PC-3 (cell line): ENCODE measurements around the gene OPN1MW3. TPM values are rescaled to one million over a fixed set of nuclear protein-coding genes. Genes with fewer than 3 reads are reported as not detected.

ENCODE experiments used
- ATAC-seq: fragments of 200-7000 bp; cut with Tn5 transposase; 2 replicates; pipeline ENCODE4 v1.9.1; 2020; ENCODE audit warnings: mild to moderate bottlenecking, moderate library complexity
- BruUV-seq: library from RNA; stranded (reverse); fragments of 400-500 nt; replicated peaks from 2 replicates; lab custom pipeline; 2021; lab: Mats Ljungman, UMichigan
- CTCF ChIA-PET: fragments of 300-600 bp; sonication (Branson Sonifier 250); formaldehyde crosslinking; loops from one replicate; lab custom pipeline; 2022; ENCODE audit warnings: antibody characterized with exemption; lab: Charles Lee
- POLR2A ChIA-PET: fragments of 300-600 bp; sonication (Branson Sonifier 250); formaldehyde crosslinking; loops from one replicate; lab custom pipeline; 2022; ENCODE audit warnings: antibody characterized with exemption; ENCODE audit not compliant: unreplicated experiment; lab: Charles Lee
- DNase-seq: peaks from one replicate; pipeline ENCODE4 v3.0.0-alpha.2; 2015
- H2AFZ ChIP-seq: fragments of 300-600 bp; sonication (generic); 2 replicates; pipeline ENCODE4 v1.6.0; 2016; ENCODE audit warnings: antibody characterized with exemption, low read length
- H3F3A ChIP-seq: fragments of 300-600 bp; sonication (generic); one replicate; pipeline ENCODE4 v1.6.0; 2017; ENCODE audit warnings: antibody characterized with exemption, low read length, control low read depth, mild to moderate bottlenecking; ENCODE audit not compliant: unreplicated experiment
- H3K27ac ChIP-seq: fragments of 300-600 bp; sonication (generic); 2 replicates; pipeline ENCODE4 v1.5.1; 2016; ENCODE audit warnings: mild to moderate bottlenecking, low read length
- H3K27me3 ChIP-seq: fragments of 300-600 bp; sonication (generic); 2 replicates; pipeline ENCODE4 v1.6.1; 2016; ENCODE audit warnings: low read length, mixed read lengths
- H3K36me3 ChIP-seq: fragments of 300-600 bp; sonication (generic); 2 replicates; pipeline ENCODE4 v1.6.1; 2016; ENCODE audit warnings: low read depth, mixed run types, low read length, mixed read lengths
- H3K4me1 ChIP-seq: fragments of 300-600 bp; sonication (generic); 2 replicates; pipeline ENCODE4 v1.5.1; 2016; ENCODE audit warnings: low read length; ENCODE audit not compliant: insufficient read depth
- H3K4me2 ChIP-seq: fragments of 300-600 bp; sonication (generic); 2 replicates; pipeline ENCODE4 v1.6.0; 2016; ENCODE audit warnings: low read length
- H3K4me3 ChIP-seq: fragments of 300-600 bp; sonication (generic); 2 replicates; pipeline ENCODE4 v1.5.1; 2016; ENCODE audit warnings: mild to moderate bottlenecking, low read length, mixed read lengths
- H3K79me2 ChIP-seq: fragments of 300-600 bp; sonication (generic); 2 replicates; pipeline ENCODE4 v1.6.1; 2017; ENCODE audit warnings: low read length, mixed read lengths
- H3K9ac ChIP-seq: fragments of 300-600 bp; sonication (generic); 2 replicates; pipeline ENCODE4 v1.6.0; 2016; ENCODE audit warnings: mild to moderate bottlenecking, low read length
- H3K9me2 ChIP-seq: fragments of 300-600 bp; sonication (generic); replicated peaks from 2 replicates; pipeline ENCODE4 v1.6.1; 2016; ENCODE audit warnings: mixed run types, low read length, mixed read lengths
- H3K9me3 ChIP-seq: fragments of 300-600 bp; sonication (generic); 2 replicates; pipeline ENCODE4 v1.6.1; 2016; ENCODE audit warnings: low read length, mixed read lengths
- H4K20me1 ChIP-seq: fragments of 300-600 bp; sonication (generic); 2 replicates; pipeline ENCODE4 v1.6.1; 2016; ENCODE audit warnings: low read length, mixed read lengths
- EZH2 ChIP-seq: fragments of 300-600 bp; sonication (generic); IDR thresholded peaks from one replicate; pipeline ENCODE4 v1.6.1; 2017; ENCODE audit warnings: antibody characterized with exemption, mild to moderate bottlenecking, low read length; ENCODE audit not compliant: unreplicated experiment
- EZH2phosphoT487 ChIP-seq: fragments of 300-600 bp; sonication (generic); IDR thresholded peaks from 2 replicates; pipeline ENCODE4 v1.6.1; 2018; ENCODE audit warnings: mild to moderate bottlenecking, antibody characterized with exemption, low read length, borderline replicate concordance
- intact Hi-C: fragments of 100-400 bp; cut with micrococcal nuclease; formaldehyde crosslinking; loops from 2 replicates; pipeline ENCODE4 v1.9.0; 2023
- total RNA-seq: library from RNA; depleted of rRNA; stranded (reverse); fragments of >200 nt; gene quantifications from 2 replicates; pipeline ENCODE4 v1.2.3, GENCODE V29; 2014
- TF ChIP-seq, protein P1 (sequence below): fragments of 300-600 bp; sonication (generic); conservative IDR thresholded peaks from 2 replicates; pipeline ENCODE4 v1.5.1; 2017; ENCODE audit warnings: antibody characterized with exemption, low read depth, mild to moderate bottlenecking, low read length

OPN1MW3 gene
- total RNA-seq, 1 experiment from 2014 or later, result not detected

GRCh38 chrX:154307202-154307601 is 49.8 kb downstream of the OPN1MW3 start:
- DNase-seq (no peak), ATAC-seq (no peak)
- no peaks in the 10 kb centered on the region for H3K27me3 ChIP-seq
- H3K9ac ChIP-seq, result no peak overlapping the region
- H3K9me3 ChIP-seq, result no peaks in the 10 kb centered on the region
- H3K4me3 ChIP-seq, result no peak overlapping the region
- H3K27ac ChIP-seq, result no peak overlapping the region
- H3K36me3 ChIP-seq, result no peaks in the 10 kb centered on the region
- no peaks in the 10 kb centered on the region for H3K9me2 ChIP-seq
- no peaks in the 10 kb centered on the region for H3K4me1 ChIP-seq
- POLR2A ChIA-PET, result no interaction called here
- no TSS peak for BruUV-seq
- H2AFZ ChIP-seq, result no peak overlapping the region
- no peak overlapping the region for H3K4me2 ChIP-seq
- TF ChIP-seq EZH2 (no peak), EZH2phosphoT487 (no peak)
- TF ChIP-seq, protein P1, sequence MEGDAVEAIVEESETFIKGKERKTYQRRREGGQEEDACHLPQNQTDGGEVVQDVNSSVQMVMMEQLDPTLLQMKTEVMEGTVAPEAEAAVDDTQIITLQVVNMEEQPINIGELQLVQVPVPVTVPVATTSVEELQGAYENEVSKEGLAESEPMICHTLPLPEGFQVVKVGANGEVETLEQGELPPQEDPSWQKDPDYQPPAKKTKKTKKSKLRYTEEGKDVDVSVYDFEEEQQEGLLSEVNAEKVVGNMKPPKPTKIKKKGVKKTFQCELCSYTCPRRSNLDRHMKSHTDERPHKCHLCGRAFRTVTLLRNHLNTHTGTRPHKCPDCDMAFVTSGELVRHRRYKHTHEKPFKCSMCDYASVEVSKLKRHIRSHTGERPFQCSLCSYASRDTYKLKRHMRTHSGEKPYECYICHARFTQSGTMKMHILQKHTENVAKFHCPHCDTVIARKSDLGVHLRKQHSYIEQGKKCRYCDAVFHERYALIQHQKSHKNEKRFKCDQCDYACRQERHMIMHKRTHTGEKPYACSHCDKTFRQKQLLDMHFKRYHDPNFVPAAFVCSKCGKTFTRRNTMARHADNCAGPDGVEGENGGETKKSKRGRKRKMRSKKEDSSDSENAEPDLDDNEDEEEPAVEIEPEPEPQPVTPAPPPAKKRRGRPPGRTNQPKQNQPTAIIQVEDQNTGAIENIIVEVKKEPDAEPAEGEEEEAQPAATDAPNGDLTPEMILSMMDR, result no peak
- intact Hi-C loops, result no loop called here
- H4K20me1 ChIP-seq, result no peaks in the 10 kb centered on the region
- CTCF ChIA-PET, result no interaction called here
- H3F3A ChIP-seq, result no peaks in the 10 kb centered on the region
- H3K79me2 ChIP-seq, result no peaks in the 10 kb centered on the region

DNA sequence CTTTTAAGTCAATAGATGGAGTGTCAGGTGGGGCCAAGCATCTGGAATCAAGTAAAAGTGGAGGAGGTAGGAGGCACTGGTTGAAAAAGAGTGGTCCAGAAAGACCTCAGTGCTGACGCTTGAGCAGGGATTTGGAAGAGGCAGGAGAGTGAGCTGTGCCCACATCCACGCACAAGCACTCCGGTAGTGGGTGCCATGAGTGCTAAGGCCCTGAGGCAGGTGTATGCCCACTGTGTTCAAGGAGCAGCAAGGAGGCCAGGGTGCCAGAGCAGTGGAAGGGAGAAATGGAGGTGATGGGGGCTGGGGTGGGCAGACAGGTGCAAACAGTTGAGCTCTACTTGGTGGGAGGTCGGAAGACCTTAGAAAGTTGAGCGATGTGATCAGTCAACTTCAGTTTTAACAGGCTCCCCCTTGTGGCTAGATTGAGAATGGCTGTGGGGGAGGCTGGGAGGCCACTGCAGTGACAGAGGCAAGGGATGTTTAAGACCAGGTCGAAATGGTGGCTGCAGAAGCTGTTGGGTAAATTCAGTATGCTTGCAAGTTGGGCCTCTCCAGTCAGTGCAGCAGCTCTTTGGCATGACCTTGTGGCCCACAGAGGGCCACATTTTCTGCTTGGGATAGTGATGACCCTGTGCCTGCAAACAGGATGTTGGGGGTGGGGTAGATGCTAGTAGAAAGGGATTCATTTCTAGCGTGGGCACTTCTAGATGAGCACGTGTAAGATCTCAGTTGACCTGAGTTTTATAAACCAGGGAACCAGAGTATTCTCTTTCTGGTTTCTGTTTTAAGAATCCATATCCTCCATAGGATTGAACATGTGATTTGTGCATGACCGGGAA is 50.9 kb downstream of the OPN1MW3 start:
- no TSS peak for BruUV-seq
- Histone ChIP-seq H3K9me3 (no peaks in the 10 kb centered on the region), H3K79me2 (no peaks in the 10 kb centered on the region), H3K4me1 (no peaks in the 10 kb centered on the region), H2AFZ (no peak overlapping the region), H3K4me3 (no peak overlapping the region), H3K9ac (no peak overlapping the region), H3K27ac (no peak overlapping the region), H3K27me3 (no peaks in the 10 kb centered on the region), H3K4me2 (no peak overlapping the region), H3K9me2 (no peaks in the 10 kb centered on the region), H3K36me3 (no peaks in the 10 kb centered on the region), H3F3A (no peaks in the 10 kb centered on the region), H4K20me1 (no peaks in the 10 kb centered on the region)
- ATAC-seq (peak; percentile 55; the same call in 1 of the 2 replicates), DNase-seq (peak; percentile 73)
- TF ChIP-seq EZH2phosphoT487, result no peak
- TF ChIP-seq, protein P1, result peak; percentile 77
- intact Hi-C loops, result no loop called here
- CTCF ChIA-PET, result no interaction called here
- POLR2A ChIA-PET, result no interaction called here

- ChIA-PET CTCF (no interaction called here), POLR2A (no interaction called here)
Measured at GRCh38 chrX:154309041-154309775, 51.8 kb downstream of the OPN1MW3 start.

More at GRCh38 chrX:154309041-154309775, 51.8 kb downstream of the OPN1MW3 start:
- ATAC-seq (no peak), DNase-seq (no peak)
- H3K9me3 ChIP-seq, result no peaks in the 10 kb centered on the region
- H3K9ac ChIP-seq, result no peak overlapping the region
- no TSS peak for BruUV-seq
- no peak overlapping the region for H3K4me3 ChIP-seq
- H3K9me2 ChIP-seq, result no peaks in the 10 kb centered on the region
- intact Hi-C loops, result no loop called here
- no peaks in the 10 kb centered on the region for H3K79me2 ChIP-seq
- H3K27ac ChIP-seq, result no peak overlapping the region
- H3K36me3 ChIP-seq, result no peaks in the 10 kb centered on the region
- H4K20me1 ChIP-seq, result no peaks in the 10 kb centered on the region
- H3K4me1 ChIP-seq, result no peaks in the 10 kb centered on the region
- H2AFZ ChIP-seq, result no peak overlapping the region
- no peak overlapping the region for H3K4me2 ChIP-seq
- no peaks in the 10 kb centered on the region for H3F3A ChIP-seq
- TF ChIP-seq EZH2, result no peak
- TF ChIP-seq, protein P1, result no peak
- TF ChIP-seq EZH2phosphoT487, result no peak
- no peaks in the 10 kb centered on the region for H3K27me3 ChIP-seq
